HG03039 (cell line): ENCODE results near the gene DLG2.

ENCODE experiments used
- ATAC-seq: cut with Tn5 transposase; IDR thresholded peaks from one replicate; pipeline ENCODE4 v1.9.1; 2021; ENCODE audit warnings: mild to moderate bottlenecking, moderate library complexity; ENCODE audit not compliant: unreplicated experiment

DLG2 gene

DNA sequence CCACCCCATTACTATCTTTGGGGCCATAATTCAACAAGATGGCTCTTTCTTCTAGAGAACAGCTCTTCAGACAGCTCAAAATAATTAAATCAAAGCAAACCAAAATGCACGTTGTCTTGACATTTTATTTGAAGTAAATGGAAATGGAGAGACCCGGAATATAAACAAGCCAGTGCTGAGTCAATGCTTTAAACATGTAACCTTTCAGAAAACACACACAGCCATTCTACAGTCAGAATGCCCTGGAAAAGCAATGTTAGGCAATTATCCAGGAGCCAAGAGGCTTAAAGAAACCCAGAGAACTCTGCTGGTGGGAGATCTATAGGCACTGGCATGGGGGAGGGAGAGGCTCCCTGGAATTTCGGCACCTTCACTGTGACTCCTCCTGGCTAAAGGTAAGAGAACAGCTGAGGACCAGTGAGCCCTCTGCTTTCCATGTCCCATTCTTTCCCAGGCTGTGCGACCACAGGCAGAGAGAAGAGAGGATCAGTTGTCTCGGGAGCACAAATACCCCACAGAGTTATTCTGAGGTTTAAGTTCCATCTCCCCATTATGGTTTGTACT lies 2086.9 kb downstream of the DLG2 start:
- ATAC-seq: no peak

DNA sequence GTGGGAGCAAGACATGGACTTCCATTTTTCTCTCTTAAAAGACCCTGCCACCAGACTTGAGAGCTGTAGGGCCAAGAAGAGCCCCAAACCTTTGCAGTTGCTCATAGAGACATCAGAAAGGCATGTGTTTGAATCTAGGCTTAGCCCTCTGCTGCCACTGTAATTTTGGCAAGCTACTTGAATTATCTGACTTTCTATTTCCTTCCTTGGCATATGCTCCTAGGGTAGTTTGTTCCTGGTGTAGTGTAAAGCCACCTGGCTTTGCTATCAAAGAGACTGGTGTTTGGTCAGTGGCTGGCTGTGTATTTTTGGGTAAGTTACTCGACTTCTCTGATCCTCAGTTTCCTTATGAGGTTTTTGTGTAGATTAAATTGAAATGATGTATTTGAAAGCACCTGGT lies 2088.9 kb downstream of the DLG2 start:
- no peak for ATAC-seq

DNA sequence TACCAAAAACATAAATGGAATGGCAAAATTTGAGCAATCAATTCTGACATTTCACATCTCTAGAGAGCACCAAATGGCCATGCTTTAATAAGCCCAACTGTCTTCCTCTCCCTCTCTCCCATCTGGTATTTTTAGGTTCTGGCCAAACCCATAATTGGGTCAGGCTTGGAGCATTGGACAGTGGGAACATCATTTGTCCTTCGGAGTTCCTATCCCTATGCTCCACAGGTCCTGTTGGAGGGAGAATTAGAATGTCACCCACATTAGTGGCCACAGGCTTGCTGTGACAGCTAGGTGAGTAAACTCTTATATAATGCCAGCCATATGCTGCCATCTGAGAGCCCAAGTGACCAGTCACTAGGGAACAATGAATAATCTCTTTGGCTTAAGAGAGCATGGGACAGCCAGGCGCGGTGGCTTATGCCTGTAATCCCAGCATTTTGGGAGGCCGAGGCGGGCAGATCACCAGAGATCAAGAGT lies 2090.0 kb downstream of the DLG2 start:
- no peak for ATAC-seq

DNA sequence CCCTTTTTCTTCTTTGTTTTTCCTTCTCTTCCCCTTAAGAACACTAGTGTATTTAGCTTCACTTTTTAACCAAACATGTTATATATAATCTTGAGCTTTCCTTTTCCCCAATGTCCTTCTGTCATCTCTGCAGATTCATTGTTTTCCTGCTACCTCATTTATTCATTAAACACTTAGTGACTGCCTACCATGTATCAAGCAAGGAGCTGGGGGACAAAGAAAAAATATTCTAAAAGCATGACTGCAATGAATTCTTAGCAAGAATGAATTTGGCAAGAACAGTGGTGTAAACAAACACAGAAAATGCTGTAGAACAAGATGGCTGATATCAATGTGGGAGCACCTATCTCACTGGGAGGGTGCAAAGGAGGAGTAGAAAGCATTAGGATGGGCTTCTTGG lies 2094.0 kb downstream of the DLG2 start:
- no peak for ATAC-seq

DNA sequence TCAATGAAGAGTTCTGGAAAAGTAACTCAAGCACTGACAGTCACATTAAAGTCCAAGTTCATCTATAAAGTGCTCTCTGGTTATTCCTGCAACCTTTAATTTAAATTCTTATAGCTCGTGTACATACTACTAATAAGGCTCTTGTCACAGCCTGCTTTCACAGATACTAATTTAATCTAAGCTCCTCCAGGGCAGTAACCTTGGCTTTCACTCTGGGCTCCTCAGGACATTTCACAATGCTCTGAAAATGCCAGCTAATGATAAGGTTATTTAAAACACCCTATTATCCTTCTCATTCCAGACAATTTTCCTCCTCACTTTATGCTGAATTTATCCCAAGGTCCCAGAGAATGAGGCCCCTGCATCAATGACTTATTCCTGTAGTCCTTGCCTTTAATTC lies 2098.3 kb downstream of the DLG2 start:
- no peak for ATAC-seq

DNA sequence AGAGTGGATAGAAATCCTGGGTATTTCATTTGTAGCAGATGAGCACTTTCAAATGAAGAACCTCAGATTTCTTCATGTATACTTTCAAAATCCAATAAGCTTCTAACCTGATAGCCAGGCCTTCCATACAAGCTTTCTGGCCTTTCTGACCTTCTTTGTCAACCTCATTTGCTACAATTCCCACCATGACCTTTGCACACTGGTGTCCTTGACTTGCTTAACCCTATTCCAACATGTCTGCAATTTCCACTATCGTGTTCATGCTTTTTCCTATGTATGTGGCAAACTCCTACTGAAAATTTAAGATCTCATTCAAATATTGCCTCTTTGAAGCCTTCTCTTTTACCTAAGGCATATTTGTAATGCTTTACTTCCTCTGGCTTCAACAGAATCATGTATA lies 2098.9 kb downstream of the DLG2 start:
- ATAC-seq: no peak

DNA sequence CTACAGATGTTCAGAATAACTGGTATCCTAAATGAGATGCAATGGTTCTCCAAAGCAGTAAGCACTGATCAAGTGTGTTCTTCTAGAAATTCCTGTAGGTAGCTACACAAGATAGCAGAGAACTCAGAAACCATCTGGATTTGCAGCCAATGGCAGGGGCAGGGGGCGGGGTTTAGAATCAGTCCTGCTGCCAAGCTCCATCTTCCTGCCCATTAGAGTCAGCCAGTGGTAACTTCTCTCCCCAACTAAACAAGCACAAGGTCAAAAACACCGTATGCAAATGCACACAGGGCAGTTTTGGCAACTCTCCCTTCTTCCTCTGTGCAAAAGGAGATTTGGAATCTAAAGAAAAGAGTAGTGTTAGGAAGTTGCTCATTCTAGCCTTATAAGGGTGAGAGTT lies 2103.5 kb downstream of the DLG2 start:
- ATAC-seq: no peak

DNA sequence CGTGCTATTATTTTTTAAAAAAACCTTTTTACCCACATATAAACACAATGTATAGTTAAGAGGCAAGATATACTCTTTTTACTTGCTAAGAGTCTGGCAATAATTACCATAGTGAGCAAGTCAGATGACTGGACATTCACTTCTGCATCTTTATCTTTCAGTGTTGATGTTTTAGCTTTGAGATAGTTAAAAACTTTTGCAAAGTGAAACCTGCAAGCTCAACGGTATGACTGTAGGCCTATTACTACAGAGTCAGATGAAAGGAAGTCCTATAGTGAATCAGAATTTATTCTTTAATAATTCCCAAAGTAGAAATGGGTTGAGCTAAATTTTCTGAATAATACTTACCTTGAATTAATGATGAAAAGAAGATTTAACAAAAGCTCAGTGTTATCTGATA lies 2104.2 kb downstream of the DLG2 start:
- ATAC-seq: no peak

DNA sequence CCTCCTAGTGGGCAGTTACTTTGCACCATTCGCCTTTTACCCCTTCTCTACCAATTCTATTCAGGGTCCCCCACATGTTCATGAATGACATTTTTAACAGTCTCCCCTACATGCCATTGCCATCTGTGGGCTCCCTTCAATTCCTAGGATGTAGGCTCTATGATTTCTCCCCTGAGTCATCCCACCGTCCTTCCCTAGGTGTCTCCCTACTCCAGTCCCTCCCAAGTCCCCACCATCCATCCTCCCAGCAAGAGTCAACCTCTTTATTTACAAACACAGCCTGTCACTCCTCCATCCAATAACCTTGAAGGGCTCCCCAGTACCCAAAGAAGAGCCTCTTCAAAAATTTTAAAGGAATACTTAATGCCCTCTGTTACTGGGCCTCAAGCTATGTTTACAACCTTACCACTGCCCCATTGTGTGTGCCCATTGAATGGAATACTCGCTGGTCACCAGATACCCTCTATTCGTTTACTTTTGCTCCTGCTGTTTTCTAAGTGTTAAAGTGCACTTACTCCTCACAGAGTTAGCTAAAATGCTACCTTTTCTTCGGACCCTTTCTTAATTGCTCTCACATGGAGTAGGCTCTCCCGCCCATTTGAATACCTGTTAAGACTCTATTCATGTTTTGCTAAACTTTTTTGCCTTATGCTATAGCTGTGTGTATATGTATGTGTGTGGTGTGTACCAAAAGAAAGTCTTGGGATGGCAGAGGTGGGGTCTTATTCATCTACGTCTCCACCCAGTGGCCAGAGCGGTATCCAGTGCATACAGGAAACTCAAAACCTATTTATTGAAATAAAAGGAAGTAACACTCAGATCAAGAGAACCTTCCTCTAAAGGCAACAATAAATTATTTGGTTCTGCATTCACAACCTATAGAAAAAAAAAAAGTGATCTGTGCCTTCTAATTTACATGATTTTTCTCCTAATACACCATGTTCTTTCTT lies 2105.2 kb downstream of the DLG2 start:
- no peak for ATAC-seq

DNA sequence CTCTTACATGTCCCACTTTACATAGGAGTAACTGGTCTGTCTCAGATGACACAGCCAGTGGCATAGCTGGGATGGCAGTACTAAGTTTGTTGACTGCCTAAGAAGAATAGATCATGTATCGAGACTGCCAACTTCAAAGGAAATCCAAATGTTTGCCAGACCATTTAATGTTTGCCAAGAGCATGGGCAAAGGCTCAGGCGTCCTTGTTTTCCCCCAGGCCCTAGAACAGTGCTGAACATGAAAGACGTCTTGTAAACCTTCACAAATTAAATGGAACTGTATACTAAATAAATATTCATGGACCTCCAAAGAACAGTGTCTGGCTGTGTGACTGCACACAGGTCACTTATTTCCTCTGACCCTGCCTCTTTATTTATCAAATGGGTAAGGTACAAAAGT lies 2106.3 kb downstream of the DLG2 start:
- no peak for ATAC-seq

DNA sequence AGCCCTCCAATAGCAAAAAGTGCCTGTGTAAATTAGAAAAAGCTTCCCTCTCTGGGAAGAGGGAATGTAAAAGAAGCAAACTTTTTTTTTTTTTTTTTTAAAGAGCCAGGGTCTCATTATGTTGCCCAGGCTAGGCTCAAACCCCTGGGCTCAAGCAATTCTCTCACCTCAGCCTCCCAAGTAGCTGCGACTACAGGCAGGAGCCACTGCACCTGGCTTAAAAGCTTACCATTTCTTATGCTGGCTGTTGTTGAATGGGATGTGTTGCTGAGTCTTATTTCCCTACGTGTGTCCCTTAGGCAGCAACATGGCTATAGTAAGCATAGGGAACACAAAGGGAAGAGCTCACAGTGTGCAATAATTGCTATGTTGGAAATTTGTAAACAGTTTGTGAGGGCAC lies 2115.5 kb downstream of the DLG2 start:
- no peak for ATAC-seq

DNA sequence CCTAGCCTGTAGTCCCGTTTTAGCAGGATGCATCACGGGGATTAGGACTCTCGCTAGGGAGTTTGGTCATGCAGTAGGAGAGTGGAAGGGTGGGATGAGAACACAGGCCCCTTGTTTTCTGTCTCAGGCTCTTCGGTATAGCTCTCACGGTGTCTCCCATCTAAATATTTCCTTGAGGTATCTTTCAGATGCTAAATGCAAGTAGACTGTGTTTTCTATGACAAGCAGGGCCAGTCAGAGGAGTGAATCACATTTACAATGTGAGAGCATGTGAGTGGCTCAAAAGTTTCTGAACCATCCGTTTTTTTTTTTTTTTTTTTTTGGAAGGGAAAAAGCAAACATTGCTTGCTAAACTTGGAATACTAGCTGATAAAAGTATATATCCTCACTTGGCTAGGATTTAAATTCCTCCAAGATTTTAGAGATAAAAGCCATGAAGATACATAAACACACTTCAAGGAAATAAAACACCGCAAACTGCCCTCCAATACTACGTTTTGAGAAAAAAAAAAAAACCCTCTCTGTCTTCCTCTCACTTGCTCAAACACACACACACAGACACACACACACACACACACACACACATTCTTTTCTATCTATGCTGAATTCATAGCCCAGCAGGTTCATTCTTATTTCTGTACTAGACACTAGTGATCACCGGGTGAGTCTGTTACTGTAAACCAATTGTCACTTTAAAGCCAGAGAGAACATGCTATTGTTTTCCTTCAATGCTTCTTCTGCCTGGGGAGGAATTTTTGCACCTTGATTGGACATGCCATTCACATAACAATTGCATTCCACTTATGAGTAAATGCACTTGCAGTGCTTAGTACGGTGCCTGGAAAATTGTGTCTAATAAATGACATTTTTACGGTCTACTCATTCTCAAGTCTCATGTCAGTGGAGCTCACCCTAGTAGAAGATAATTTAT lies 2116.3 kb downstream of the DLG2 start:
- ATAC-seq: no peak

DNA sequence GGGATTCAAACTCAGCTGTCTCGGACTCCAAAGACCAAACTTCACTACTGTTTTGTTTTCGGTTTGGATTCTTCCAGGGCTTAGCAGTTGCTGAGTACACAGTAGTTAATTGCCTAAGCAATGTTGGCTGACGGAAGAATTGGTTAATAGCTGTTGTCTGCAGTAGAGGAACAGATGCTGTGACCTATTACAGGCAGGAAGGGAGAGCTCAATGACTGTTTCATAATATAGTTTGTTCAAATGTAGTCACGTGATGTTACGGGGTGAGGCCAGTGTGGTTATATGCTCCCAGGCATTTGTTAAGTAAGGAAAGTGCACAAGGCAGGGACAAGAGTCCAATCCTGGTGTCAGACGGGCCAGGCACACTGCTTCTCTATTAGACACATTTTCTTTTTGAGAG lies 2118.3 kb downstream of the DLG2 start:
- no peak for ATAC-seq

DNA sequence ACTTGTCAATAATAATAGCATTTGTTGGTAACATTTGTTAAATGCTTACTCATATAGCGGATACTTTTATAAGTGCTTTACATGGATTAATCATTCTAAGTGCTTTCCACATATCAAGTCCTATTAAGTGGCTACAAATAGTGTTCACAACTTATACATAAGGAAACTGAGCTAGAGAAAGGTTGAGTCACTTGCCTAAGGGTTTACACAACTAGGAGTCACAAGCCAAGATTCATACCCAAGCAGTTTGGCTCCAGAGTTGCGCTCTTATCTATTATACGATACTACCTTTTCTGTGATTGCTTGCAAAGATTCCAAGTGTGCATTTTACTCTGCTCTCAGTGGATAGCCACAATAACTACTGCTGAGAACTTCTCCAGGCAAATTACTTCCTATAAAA lies 2125.1 kb downstream of the DLG2 start:
- ATAC-seq: no peak

DNA sequence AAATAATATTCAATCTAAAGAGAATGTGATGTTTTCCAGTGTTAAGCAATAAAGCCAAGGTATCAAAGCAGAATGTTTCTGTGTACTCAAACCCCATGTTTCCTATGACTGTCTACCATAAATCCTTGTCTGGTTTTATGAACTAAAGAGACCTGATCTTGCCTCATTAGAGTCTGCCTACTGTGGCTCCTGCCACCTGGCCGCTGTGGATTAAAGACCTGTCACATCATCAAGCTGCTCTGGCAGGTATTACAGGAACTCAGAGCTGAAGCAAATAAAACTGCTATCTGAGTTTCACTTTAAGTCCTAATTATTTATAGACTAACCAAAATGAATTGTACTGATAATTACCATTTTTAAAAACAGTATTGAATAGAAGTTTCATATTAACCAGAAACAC lies 2133.2 kb downstream of the DLG2 start:
- no peak for ATAC-seq

DNA sequence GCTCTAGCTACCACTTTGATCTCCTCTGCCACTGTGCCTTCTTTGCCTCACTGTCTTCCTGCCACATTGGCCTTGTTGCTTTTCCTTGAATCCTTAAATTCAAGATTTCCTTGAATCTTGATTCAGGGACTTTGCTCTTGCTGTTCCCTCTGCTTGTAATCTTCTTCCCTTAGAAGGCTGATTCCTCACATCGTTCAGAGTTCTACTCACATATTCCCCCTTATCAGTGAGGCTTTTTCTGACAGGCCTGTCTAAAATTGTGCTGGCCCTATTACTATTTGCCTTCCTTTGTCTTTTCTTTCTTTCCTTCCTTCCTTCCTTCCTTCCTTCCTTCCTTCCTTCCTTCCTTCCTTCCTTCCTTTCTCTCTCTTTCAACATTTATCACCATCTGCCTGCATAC lies 2134.1 kb downstream of the DLG2 start:
- ATAC-seq: no peak

DNA sequence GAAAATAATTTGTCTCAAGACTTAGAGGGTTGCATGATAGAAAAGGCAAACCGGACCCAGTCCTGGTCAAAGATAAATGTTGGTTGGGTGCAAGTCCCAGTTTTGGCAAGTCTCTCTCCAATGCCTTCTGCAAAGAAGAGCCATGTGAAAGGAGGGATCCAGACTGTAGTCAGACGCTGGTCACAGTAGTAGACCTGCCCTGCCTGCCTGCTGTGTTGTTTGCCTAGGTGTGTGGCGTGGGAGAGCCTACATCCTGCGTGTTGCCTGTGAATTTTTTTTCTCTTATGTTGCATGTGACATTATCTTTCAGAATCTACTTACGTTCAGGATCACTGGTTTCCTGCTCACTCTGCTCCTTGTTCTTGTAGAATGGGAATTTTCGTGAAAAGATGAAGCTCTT lies 2143.3 kb downstream of the DLG2 start:
- ATAC-seq: no peak

DNA sequence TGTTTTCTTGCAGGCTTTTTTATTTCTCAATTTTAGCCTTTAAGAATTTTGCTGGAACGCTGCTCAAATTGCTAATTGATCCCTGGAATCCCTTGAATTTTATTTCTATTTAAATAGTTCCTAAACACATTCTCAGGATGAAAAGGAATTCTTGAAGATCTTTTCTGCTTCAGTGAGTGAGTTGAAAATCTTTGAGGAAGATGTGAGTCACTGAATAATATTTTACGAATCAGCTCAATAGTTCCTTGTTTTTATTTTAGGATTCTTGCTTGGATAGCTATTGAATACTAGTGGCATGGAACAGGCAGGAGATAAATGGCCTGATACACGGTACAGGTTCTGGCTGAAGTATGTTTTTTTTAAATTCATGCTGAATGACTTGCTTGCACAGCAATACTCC lies 2146.3 kb downstream of the DLG2 start:
- no peak for ATAC-seq

DNA sequence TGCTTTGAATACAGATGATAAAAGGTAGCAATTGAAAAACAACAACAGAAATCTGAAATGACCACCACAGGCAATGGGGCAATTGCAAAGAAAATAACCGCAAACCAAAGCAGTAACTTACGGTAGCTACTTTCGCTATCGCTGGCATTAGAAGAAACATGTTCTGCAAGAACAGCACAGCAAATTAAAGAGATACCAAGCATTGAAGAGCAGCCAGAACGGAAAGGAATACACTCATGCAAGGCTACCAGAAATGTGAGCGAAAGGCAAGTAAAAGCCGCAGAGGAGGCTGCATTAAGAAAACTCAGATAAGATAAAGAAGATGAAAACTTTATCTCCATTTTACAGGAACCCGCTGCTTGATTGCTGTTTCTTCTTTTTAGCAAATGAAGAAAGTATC lies 2146.9 kb downstream of the DLG2 start:
- no peak for ATAC-seq

DNA sequence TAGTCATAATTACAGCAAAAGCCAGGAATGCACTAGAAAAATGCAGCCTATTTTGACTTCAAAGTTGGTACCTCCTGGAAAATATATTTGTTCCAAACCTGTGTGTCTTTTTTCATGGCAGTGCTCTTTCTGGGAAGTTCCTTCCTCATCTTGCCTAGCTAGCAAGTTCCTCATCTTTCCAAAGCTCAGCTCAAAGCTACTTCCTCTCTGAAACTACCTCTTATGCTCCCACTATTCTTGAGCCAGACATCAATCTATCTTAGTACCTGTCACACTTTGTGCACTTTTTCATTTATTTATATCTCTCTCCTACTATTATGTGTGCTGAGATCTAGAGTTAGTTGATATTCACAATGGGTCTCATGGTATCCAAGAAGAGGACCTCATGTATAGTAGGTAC lies 2149.4 kb downstream of the DLG2 start:
- ATAC-seq: no peak

DNA sequence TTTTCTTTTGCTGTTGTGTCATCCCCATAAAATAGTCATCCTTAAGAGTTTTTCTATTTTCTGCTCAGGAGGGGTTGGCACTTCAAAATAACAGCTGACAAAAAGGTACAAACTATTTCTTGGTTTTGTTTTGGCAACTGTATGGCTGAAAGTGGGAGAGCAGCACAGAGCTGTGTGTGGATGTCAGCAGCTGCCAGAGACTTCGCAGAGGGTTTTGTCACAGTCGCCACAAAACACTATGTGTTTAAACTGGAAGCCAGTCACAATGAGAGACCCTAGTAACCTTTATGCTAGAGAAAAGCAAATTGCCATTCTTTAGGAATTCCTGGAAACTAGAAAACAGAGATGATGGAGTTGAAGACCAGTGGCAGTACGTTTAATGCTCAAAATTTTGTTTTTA lies 2151.4 kb downstream of the DLG2 start:
- no peak for ATAC-seq
